DND-41 (cell line): ENCODE data around the gene NPC2.
A peak's percentile ranks its signal among the peaks of the same experiment; 100 is the strongest.

Experiments used
- ATAC-seq: fragments of 200-7000 bp; cut with Tn5 transposase; 3 replicates; pipeline ENCODE4 v1.9.1; 2021; ENCODE audit warnings: low read depth; ENCODE audit not compliant: insufficient read depth
- DNase-seq: peaks from one replicate; pipeline ENCODE4 v3.0.0-alpha.2; 2020
- H2AFZ ChIP-seq: 2 replicates; pipeline ENCODE4 v1.6.0; 2012; ENCODE audit warnings: low read depth, low read length
- H3K27ac ChIP-seq: 2 replicates; pipeline ENCODE4 v1.5.1; 2012; ENCODE audit warnings: low read length, inconsistent platforms
- H3K27me3 ChIP-seq: fragments of 200-600 bp; sonication (generic); 2 replicates; pipeline ENCODE4 v1.6.0; 2012; ENCODE audit warnings: low read length, mild to moderate bottlenecking, inconsistent platforms; ENCODE audit not compliant: insufficient read depth, poor library complexity
- H3K36me3 ChIP-seq: 2 replicates; pipeline ENCODE4 v1.5.1; 2012; ENCODE audit warnings: low read length, inconsistent platforms; ENCODE audit not compliant: insufficient read depth
- H3K4me1 ChIP-seq: 2 replicates; pipeline ENCODE4 v1.5.1; 2012; ENCODE audit warnings: mild to moderate bottlenecking, low read length; ENCODE audit not compliant: insufficient read depth
- H3K4me2 ChIP-seq: 2 replicates; pipeline ENCODE4 v1.6.0; 2012; ENCODE audit warnings: mild to moderate bottlenecking, moderate library complexity, low read length, inconsistent platforms; ENCODE audit not compliant: insufficient read depth
- H3K4me3 ChIP-seq, 2 experiments: fragments of 200-600 bp in 1 of 2; shearing (Covaris generic) in 1 of 2; 2 replicates each; pipeline ENCODE4 v1.5.1; 2012 to 2016; ENCODE audit warnings: inconsistent platforms in 2 of 2, low read length in 2 of 2, mild to moderate bottlenecking in 2 of 2, low read depth in 1 of 2, moderate library complexity in 1 of 2
- H3K79me2 ChIP-seq: 2 replicates; pipeline ENCODE4 v1.6.0; 2012; ENCODE audit warnings: low read length, inconsistent platforms; ENCODE audit not compliant: insufficient read depth
- H3K9ac ChIP-seq: 2 replicates; pipeline ENCODE4 v1.6.0; 2012; ENCODE audit warnings: low read depth, mild to moderate bottlenecking, inconsistent platforms, low read length, moderate library complexity
- H3K9me3 ChIP-seq: 2 replicates; pipeline ENCODE4 v1.5.1; 2012; ENCODE audit warnings: low read length, moderate library complexity, mild to moderate bottlenecking, inconsistent platforms; ENCODE audit not compliant: insufficient read depth, severe bottlenecking
- H4K20me1 ChIP-seq: 2 replicates; pipeline ENCODE4 v1.6.0; 2012; ENCODE audit warnings: low read length; ENCODE audit not compliant: insufficient read depth
- CTCF ChIP-seq: IDR thresholded peaks from 2 replicates; pipeline ENCODE4 v1.5.1; 2012; ENCODE audit warnings: borderline replicate concordance, low read length, moderate library complexity, mild to moderate bottlenecking; ENCODE audit not compliant: poor library complexity, severe bottlenecking; ENCODE audit errors: extremely low read depth
- EZH2 ChIP-seq: IDR thresholded peaks from 3 replicates; pipeline ENCODE4 v1.6.1; 2012; ENCODE audit warnings: borderline replicate concordance, low read depth, mild to moderate bottlenecking, moderate library complexity, low read length, inconsistent platforms; ENCODE audit not compliant: severe bottlenecking

NPC2 gene

DNA sequence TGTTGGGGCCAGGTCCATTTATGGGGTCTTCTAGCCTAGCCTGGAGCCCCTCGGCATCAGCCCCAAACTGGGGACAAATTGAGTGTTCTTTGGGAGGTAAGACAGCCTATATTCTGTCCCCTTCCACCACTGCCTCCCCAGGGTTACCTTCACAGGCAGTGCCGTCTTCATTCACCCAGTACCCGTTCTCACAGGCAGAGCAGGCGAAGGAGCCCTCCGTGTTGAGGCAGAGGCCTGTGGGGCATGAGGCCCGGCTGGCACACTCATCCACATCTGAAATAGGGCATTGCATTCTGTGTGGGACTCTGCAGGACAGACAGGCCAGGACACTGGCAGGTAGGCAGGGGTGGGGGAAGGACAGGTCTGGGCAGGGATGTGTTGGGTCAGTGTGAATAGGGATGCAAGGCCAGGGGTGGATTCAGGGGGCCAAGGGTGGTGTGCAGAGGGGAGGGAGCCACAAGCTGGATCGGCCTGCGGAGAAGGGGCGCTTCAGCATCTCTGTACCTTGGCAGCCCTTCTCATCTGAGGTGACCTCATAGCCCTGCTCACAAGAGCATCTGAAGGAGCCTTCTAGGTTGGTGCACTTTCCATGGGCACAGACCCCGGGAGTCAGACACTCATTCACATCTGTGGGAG is 16.6 kb upstream of the NPC2 start:
- H2AFZ ChIP-seq = no peak overlapping the region
- no peak overlapping the region for H3K9ac ChIP-seq
- H3K4me2 ChIP-seq = no peak overlapping the region
- H3K9me3 ChIP-seq = no peaks in the 10 kb centered on the region
- DNase-seq = no peak
- no peak for TF ChIP-seq EZH2
- no peak for TF ChIP-seq CTCF
- no peaks in the 10 kb centered on the region for H3K27me3 ChIP-seq
- H3K4me3 ChIP-seq = no peak overlapping the region
- no peaks in the 10 kb centered on the region for H3K79me2 ChIP-seq
- H4K20me1 ChIP-seq = no peaks in the 10 kb centered on the region
- H3K4me1 ChIP-seq = peaks cover 11% of the 10 kb centered on the region
- no peaks in the 10 kb centered on the region for H3K36me3 ChIP-seq
- H3K27ac ChIP-seq = no peak overlapping the region
- ATAC-seq = no peak

DNA sequence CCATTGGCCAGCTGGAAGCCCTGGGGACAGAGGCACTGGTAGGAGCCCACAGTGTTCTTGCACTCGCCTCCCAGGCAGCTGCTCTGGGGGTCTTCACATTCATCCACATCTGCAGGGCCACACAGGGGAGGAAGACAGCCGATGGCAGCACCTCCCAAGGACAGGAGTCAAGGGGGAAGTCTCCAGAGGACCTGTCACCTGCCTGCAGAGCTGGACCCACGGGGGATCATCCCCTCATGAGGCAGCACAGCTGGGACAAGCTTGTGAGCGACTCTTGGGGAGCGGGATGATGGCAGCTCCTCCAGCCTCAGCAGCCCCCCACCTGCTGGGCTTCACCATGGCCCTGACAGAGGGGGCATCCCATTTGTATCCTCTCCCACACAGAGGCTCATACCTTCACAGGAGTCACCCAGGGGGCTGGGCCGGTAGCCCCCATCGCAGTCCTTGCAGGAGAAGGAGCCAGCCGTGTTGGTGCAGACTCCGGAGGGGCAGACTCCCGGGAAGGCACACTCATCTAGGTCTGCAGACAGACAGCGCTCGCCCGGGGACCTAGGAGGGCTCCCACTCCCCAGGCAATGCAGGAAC is 15.8 kb upstream of the NPC2 start:
- no peaks in the 10 kb centered on the region for H4K20me1 ChIP-seq
- H2AFZ ChIP-seq = no peak overlapping the region
- no peak overlapping the region for H3K27ac ChIP-seq
- no peaks in the 10 kb centered on the region for H3K9me3 ChIP-seq
- no peak for ATAC-seq
- no peak overlapping the region for H3K4me2 ChIP-seq
- H3K27me3 ChIP-seq = no peaks in the 10 kb centered on the region
- H3K9ac ChIP-seq = no peak overlapping the region
- TF ChIP-seq EZH2 (no peak), CTCF (no peak)
- H3K79me2 ChIP-seq = no peaks in the 10 kb centered on the region
- peaks cover 3% of the 10 kb centered on the region for H3K4me1 ChIP-seq
- no peaks in the 10 kb centered on the region for H3K36me3 ChIP-seq
- DNase-seq = no peak
- H3K4me3 ChIP-seq = no peak overlapping the region

GRCh38 chr14:74508292-74508731 is 15.2 kb upstream of the NPC2 start:
- no peak overlapping the region for H3K27ac ChIP-seq
- no peak overlapping the region for H3K9ac ChIP-seq
- no peaks in the 10 kb centered on the region for H4K20me1 ChIP-seq
- no peaks in the 10 kb centered on the region for H3K4me1 ChIP-seq
- no peaks in the 10 kb centered on the region for H3K27me3 ChIP-seq
- H3K9me3 ChIP-seq = no peaks in the 10 kb centered on the region
- H3K79me2 ChIP-seq = no peaks in the 10 kb centered on the region
- no peak overlapping the region for H2AFZ ChIP-seq
- H3K4me2 ChIP-seq = no peak overlapping the region
- TF ChIP-seq EZH2 (no peak), CTCF (peak; percentile 30)
- no peak for DNase-seq
- H3K36me3 ChIP-seq = no peaks in the 10 kb centered on the region
- ATAC-seq = no peak
- no peak overlapping the region for H3K4me3 ChIP-seq
